KMS-11 (cell line): ENCODE measurements around the gene SNTG2.

Experiments
- H2AFZ ChIP-seq: fragments of 200-600 bp; sonication (generic); 2 replicates; pipeline ENCODE4 v1.6.1; 2016; ENCODE audit warnings: antibody characterized with exemption, mixed run types, low read depth
- H3K27ac ChIP-seq: fragments of 200-600 bp; sonication (generic); 2 replicates; pipeline ENCODE4 v1.6.1; 2016; ENCODE audit warnings: mild to moderate bottlenecking, mixed run types
- H3K27me3 ChIP-seq: fragments of 200-600 bp; sonication (generic); 2 replicates; pipeline ENCODE4 v1.6.1; 2017; ENCODE audit warnings: mild to moderate bottlenecking, low read depth, mixed run types, moderate library complexity; ENCODE audit not compliant: insufficient read depth
- H3K36me3 ChIP-seq: fragments of 200-600 bp; sonication (generic); 2 replicates; pipeline ENCODE4 v1.6.1; 2017; ENCODE audit warnings: mild to moderate bottlenecking, mixed run types; ENCODE audit not compliant: insufficient read depth
- H3K4me1 ChIP-seq: fragments of 200-600 bp; sonication (generic); 2 replicates; pipeline ENCODE4 v1.6.1; 2016; ENCODE audit warnings: mild to moderate bottlenecking, low read depth, mixed run types; ENCODE audit not compliant: poor library complexity, severe bottlenecking
- H3K4me2 ChIP-seq: fragments of 200-600 bp; sonication (generic); 2 replicates; pipeline ENCODE4 v1.7.0; 2016; ENCODE audit warnings: mild to moderate bottlenecking, mixed run types
- H3K4me3 ChIP-seq: fragments of 200-600 bp; sonication (generic); IDR thresholded peaks from 2 replicates; pipeline ENCODE4 v1.6.1; 2017; ENCODE audit warnings: low read depth, low read length, mixed read lengths; ENCODE audit not compliant: insufficient read depth
- H3K79me2 ChIP-seq: fragments of 200-600 bp; sonication (generic); 2 replicates; pipeline ENCODE4 v1.6.1; 2016; ENCODE audit warnings: low read depth, mixed run types; ENCODE audit not compliant: insufficient read depth
- H3K9ac ChIP-seq: fragments of 200-600 bp; sonication (generic); 2 replicates; pipeline ENCODE4 v1.6.1; 2016; ENCODE audit warnings: mild to moderate bottlenecking, mixed run types
- H4K20me1 ChIP-seq: fragments of 200-600 bp; sonication (generic); 2 replicates; pipeline ENCODE4 v1.6.1; 2016; ENCODE audit warnings: mild to moderate bottlenecking, mixed run types; ENCODE audit not compliant: insufficient read depth
- TF ChIP-seq, protein P1 (sequence below): fragments of 200-600 bp; sonication (generic); conservative IDR thresholded peaks from 2 replicates; pipeline ENCODE4 v1.6.1; 2017; ENCODE audit warnings: low read depth, mild to moderate bottlenecking, antibody characterized with exemption, low read length, moderate library complexity, mixed read lengths

Gene SNTG2

DNA sequence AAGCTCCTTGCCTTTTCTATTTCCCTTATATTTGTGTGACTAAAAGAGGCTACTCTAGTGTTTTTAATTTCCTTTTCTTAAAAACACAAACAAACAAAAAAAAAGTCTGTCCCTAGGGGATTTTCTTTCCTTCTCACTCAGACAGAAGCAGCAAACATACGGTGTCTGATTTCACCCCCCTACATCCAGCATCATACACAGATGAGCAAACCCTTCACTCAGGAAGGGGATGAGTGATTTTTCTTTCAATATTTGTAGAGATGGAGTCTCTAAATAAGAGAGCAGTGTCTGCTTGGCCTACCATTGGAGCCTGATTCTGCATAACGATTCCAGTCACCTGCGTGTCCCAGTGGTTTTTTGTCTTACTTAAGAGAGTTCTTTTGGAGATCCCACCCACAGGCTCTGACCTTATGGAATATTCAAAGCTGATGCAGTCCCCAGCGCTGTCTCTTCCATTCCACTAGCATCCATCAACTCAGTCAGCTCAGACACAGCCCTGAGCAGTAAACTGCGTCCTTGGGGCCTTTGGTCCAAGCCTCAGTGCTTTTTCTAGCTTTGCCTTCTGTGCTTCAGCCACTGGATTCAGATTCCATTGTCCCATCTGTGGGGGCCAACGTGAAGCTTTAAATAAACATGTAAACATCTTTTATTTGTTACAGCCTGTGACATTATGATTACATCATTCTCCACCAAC lies 410.1 kb downstream of the SNTG2 start:
- Histone ChIP-seq H3K4me2 (no peak overlapping the region), H2AFZ (no peak overlapping the region), H3K4me1 (no peaks in the 10 kb centered on the region), H3K27me3 (no peaks in the 10 kb centered on the region), H3K27ac (no peak overlapping the region), H3K36me3 (no peaks in the 10 kb centered on the region), H3K9ac (no peak overlapping the region), H3K79me2 (no peaks in the 10 kb centered on the region), H4K20me1 (no peaks in the 10 kb centered on the region), H3K4me3 (no peak overlapping the region)
- TF ChIP-seq, protein P1, sequence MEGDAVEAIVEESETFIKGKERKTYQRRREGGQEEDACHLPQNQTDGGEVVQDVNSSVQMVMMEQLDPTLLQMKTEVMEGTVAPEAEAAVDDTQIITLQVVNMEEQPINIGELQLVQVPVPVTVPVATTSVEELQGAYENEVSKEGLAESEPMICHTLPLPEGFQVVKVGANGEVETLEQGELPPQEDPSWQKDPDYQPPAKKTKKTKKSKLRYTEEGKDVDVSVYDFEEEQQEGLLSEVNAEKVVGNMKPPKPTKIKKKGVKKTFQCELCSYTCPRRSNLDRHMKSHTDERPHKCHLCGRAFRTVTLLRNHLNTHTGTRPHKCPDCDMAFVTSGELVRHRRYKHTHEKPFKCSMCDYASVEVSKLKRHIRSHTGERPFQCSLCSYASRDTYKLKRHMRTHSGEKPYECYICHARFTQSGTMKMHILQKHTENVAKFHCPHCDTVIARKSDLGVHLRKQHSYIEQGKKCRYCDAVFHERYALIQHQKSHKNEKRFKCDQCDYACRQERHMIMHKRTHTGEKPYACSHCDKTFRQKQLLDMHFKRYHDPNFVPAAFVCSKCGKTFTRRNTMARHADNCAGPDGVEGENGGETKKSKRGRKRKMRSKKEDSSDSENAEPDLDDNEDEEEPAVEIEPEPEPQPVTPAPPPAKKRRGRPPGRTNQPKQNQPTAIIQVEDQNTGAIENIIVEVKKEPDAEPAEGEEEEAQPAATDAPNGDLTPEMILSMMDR = no peak

GRCh38 chr2:1363367-1363766 lies 412.7 kb downstream of the SNTG2 start:
- no peaks in the 10 kb centered on the region for H4K20me1 ChIP-seq
- no peaks in the 10 kb centered on the region for H3K79me2 ChIP-seq
- H3K4me1 ChIP-seq = no peaks in the 10 kb centered on the region
- H3K27ac ChIP-seq = no peak overlapping the region
- no peak overlapping the region for H3K4me2 ChIP-seq
- H3K9ac ChIP-seq = no peak overlapping the region
- no peak overlapping the region for H2AFZ ChIP-seq
- H3K27me3 ChIP-seq = no peaks in the 10 kb centered on the region
- no peaks in the 10 kb centered on the region for H3K36me3 ChIP-seq
- H3K4me3 ChIP-seq = no peak overlapping the region
- TF ChIP-seq, protein P1 = no peak

DNA sequence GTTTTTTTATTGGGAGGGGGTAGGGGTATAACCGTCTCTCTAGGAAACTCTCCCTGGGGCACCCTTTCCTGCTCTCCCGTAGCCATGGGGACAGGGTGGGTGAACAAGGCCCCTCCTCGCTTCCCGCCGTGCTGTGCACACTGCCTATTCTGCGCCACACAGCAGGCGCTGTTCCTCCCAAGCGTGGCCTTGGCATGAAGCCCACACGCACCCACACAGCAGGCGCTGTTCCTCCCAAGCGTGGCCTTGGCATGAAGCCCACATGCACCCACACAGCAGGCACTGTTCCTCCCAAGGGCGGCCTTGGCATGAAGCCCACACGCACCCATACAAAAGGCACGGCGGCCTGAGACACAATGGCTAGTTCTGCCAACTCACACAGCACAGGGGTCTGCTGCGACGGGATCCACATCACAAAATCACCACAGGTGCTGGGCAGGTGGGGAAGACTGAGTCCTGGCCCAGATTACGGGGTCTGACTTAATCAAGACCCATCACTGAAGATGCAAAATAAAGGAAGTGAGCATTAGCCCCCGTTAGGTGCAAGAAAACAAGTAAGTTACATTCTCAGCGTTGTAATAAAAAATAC lies 416.0 kb downstream of the SNTG2 start:
- Histone ChIP-seq H3K27me3 (no peaks in the 10 kb centered on the region), H3K4me2 (no peak overlapping the region), H4K20me1 (no peaks in the 10 kb centered on the region), H3K79me2 (no peaks in the 10 kb centered on the region), H3K4me3 (no peak overlapping the region), H3K36me3 (no peaks in the 10 kb centered on the region), H3K9ac (no peak overlapping the region), H3K27ac (no peak overlapping the region), H3K4me1 (no peaks in the 10 kb centered on the region), H2AFZ (no peak overlapping the region)
- TF ChIP-seq, protein P1 = no peak

DNA sequence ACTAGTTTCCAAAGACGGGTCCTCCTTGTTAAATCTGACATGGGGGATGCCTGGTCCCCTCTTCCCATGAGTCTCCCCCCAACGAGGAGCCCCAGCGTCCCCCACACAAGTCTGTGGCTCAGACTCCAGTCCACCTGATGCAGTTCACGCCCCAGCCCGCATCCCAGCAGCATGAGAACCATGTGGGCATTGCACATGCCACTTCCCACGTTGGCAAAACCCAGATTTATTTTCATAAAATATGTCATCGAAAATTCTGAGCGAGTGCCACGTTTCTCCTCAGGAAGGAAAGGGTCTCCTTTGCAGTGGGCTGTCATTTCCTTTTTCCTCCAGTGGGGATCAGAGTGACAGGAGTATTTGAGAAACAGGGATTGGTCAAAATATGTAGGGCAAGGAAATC lies 417.0 kb downstream of the SNTG2 start:
- Histone ChIP-seq H3K79me2 (no peaks in the 10 kb centered on the region), H3K4me2 (no peak overlapping the region), H3K27me3 (no peaks in the 10 kb centered on the region), H3K27ac (no peak overlapping the region), H2AFZ (no peak overlapping the region), H4K20me1 (no peaks in the 10 kb centered on the region), H3K4me1 (no peaks in the 10 kb centered on the region), H3K4me3 (no peak overlapping the region), H3K9ac (no peak overlapping the region), H3K36me3 (no peaks in the 10 kb centered on the region)
- TF ChIP-seq, protein P1 = no peak
